Endothelial cell of umbilical vein (primary cell): ENCODE measurements around the gene MPND. TPM values are rescaled to one million over a fixed set of nuclear protein-coding genes. Genes with fewer than 3 reads are reported as not detected.

Experiments used
- BruUV-seq: library from RNA; stranded (reverse); fragments of 400-500 nt; replicated peaks from 2 replicates; lab custom pipeline; 2021; lab: Mats Ljungman, UMichigan
- CTCF ChIA-PET: fragments of 300-600, 350-600 bp; sonication (Branson Sonifier 250); formaldehyde crosslinking; loops from one replicate; lab custom pipeline; 2021; ENCODE audit warnings: antibody characterized with exemption, inconsistent platforms; lab: Charles Lee
- POLR2A ChIA-PET: fragments of 300-600, 350-600 bp; sonication (Branson Sonifier 250); formaldehyde crosslinking; loops from one replicate; lab custom pipeline; 2021; ENCODE audit warnings: antibody characterized with exemption, inconsistent platforms; lab: Charles Lee
- DNase-seq: peaks from one replicate; pipeline ENCODE4 v3.0.0-alpha.2; 2011; ENCODE audit warnings: low read depth, low spot score
- FAIRE-seq: peaks from 2 replicates; lab custom pipeline; 2011; peaks lifted over from hg19 to GRCh38; lab: Jason Lieb, UNC
- H2AFZ ChIP-seq: 2 replicates; pipeline ENCODE4 v1.6.0; 2012; ENCODE audit warnings: low read depth, low read length, control low read depth, inconsistent platforms
- H3K27ac ChIP-seq: 2 replicates; pipeline ENCODE4 v1.5.1; 2011; ENCODE audit warnings: low read depth, mild to moderate bottlenecking, control low read depth, low read length, moderate library complexity; ENCODE audit not compliant: insufficient read depth
- H3K27me3 ChIP-seq, 2 experiments: 2 replicates each; pipeline versions ENCODE4 v1.6.0 to v1.6.1; 2011; ENCODE audit warnings: low read length in 2 of 2, mixed read lengths in 1 of 2; ENCODE audit not compliant: control insufficient read depth in 2 of 2, insufficient read depth in 2 of 2
- H3K36me3 ChIP-seq, 2 experiments: 2 replicates in 1 of 2; 3 replicates in 1 of 2; pipeline ENCODE4 v1.5.1; 2011; ENCODE audit warnings: low read length in 2 of 2, mild to moderate bottlenecking in 1 of 2, moderate library complexity in 1 of 2; ENCODE audit not compliant: control insufficient read depth in 2 of 2, insufficient read depth in 2 of 2; ENCODE audit errors: extremely low read depth in 1 of 2
- H3K4me1 ChIP-seq: 3 replicates; pipeline ENCODE4 v1.5.1; 2011; ENCODE audit warnings: mild to moderate bottlenecking, low read length; ENCODE audit not compliant: control insufficient read depth, insufficient read depth; ENCODE audit errors: extremely low read depth
- H3K4me2 ChIP-seq: 2 replicates; pipeline ENCODE4 v1.6.1; 2011; ENCODE audit warnings: low read length, control low read depth, mixed read lengths; ENCODE audit not compliant: insufficient read depth
- H3K4me3 ChIP-seq, 3 experiments: fragments of 200-600 bp in 1 of 3; sonication (generic), shearing (Covaris generic) in 1 of 3; replicated peaks in 1 of 3; 2 replicates each; pipeline ENCODE4 v1.5.1; 2011 to 2016; ENCODE audit warnings: control low read depth in 3 of 3, low read length in 3 of 3, mild to moderate bottlenecking in 2 of 3, inconsistent platforms in 1 of 3, low read depth in 1 of 3, moderate library complexity in 1 of 3; ENCODE audit not compliant: insufficient read depth in 1 of 3
- H3K79me2 ChIP-seq: 2 replicates; pipeline ENCODE4 v1.6.0; 2012; ENCODE audit warnings: low read length, inconsistent platforms; ENCODE audit not compliant: control insufficient read depth, insufficient read depth
- H3K9ac ChIP-seq: replicated peaks from 2 replicates; pipeline ENCODE3; 2011; ENCODE audit warnings: low read length, control low read depth; ENCODE audit not compliant: insufficient read depth; ENCODE audit errors: extremely low read depth
- H3K9me1 ChIP-seq: replicated peaks from 3 replicates; pipeline ENCODE4 v1.6.0; 2011; ENCODE audit warnings: mild to moderate bottlenecking, low read length; ENCODE audit not compliant: control insufficient read depth, insufficient read depth; ENCODE audit errors: extremely low read depth
- H3K9me3 ChIP-seq: replicated peaks from 2 replicates; pipeline ENCODE4 v1.5.1; 2012; ENCODE audit warnings: low read length, inconsistent platforms; ENCODE audit not compliant: control insufficient read depth, insufficient read depth
- H4K20me1 ChIP-seq: replicated peaks from 2 replicates; pipeline ENCODE3; 2011; ENCODE audit warnings: mild to moderate bottlenecking, low read length; ENCODE audit not compliant: control insufficient read depth, insufficient read depth; ENCODE audit errors: extremely low read depth
- EZH2 ChIP-seq: IDR thresholded peaks from 2 replicates; pipeline ENCODE4 v1.6.1; 2012; ENCODE audit warnings: borderline replicate concordance, low read depth, mild to moderate bottlenecking, moderate library complexity, low read length, inconsistent platforms; ENCODE audit not compliant: severe bottlenecking
- FOS ChIP-seq: IDR thresholded peaks from 2 replicates; pipeline ENCODE4 v1.6.1; 2011; ENCODE audit warnings: mild to moderate bottlenecking, low read length, moderate library complexity, borderline replicate concordance; ENCODE audit not compliant: insufficient read depth
- GATA2 ChIP-seq: IDR thresholded peaks from 2 replicates; pipeline ENCODE4 v1.7.0; 2011; ENCODE audit warnings: low read depth, mild to moderate bottlenecking, moderate library complexity, mixed read lengths, low read length; ENCODE audit not compliant: insufficient read length, insufficient read depth
- JUN ChIP-seq: IDR thresholded peaks from 2 replicates; pipeline ENCODE4 v1.6.1; 2011; ENCODE audit warnings: borderline replicate concordance, low read depth; ENCODE audit not compliant: insufficient read length, insufficient read depth
- MYC ChIP-seq: IDR thresholded peaks from one replicate; pipeline ENCODE4 v1.6.1; 2011; ENCODE audit warnings: mild to moderate bottlenecking, low read depth, low read length
- POLR2A ChIP-seq: IDR thresholded peaks from 2 replicates; pipeline ENCODE4 v1.6.1; 2012; ENCODE audit warnings: low read depth, mild to moderate bottlenecking, control low read depth, low read length
- POLR2AphosphoS5 ChIP-seq: IDR thresholded peaks from 2 replicates; pipeline ENCODE4 v1.6.1; 2012; ENCODE audit warnings: low read depth, mild to moderate bottlenecking, control low read depth, low read length, moderate library complexity; ENCODE audit not compliant: insufficient read depth
- dilution Hi-C: fragments of 300-500 bp; cut with MboI; formaldehyde crosslinking; loops from one replicate; pipeline ENCODE4 v1.15.0; 2019; ENCODE audit warnings: low sequenced_read_pairs; ENCODE audit not compliant: extremely low pct_ligation_motif_present
- intact Hi-C: fragments of 100-400 bp; cut with micrococcal nuclease; formaldehyde crosslinking; loops from one replicate; pipeline ENCODE4 v1.10.0; 2022
- polyA plus RNA-seq, 4 experiments: library from polyadenylated mRNA; depleted of rRNA in 3 of 4; stranded (reverse) in 3 of 4; unstranded in 1 of 4; fragments of >200 nt; gene quantifications; 2 replicates each; pipeline versions ENCODE4 v1.2.1 to v1.2.3, GENCODE V29; 2011 to 2012; ENCODE audit warnings: missing spikeins in 1 of 4
- total RNA-seq: library from RNA; stranded (reverse); gene quantifications from 2 replicates; pipeline ENCODE4 v1.2.3, GENCODE V29; 2021
- TF ChIP-seq, protein P1 (sequence below), 2 donors: IDR thresholded peaks; 1 replicate in 1 of 2; 2 replicates in 1 of 2; pipeline ENCODE4 v1.5.1; 2011; ENCODE audit warnings: low read length in 2 of 2, mild to moderate bottlenecking in 2 of 2, moderate library complexity in 2 of 2, control low read depth in 1 of 2, inconsistent platforms in 1 of 2, low read depth in 1 of 2; ENCODE audit not compliant: insufficient read depth in 1 of 2; ENCODE audit errors: extremely low read depth in 1 of 2
- TF ChIP-seq, protein P2 (sequence below): IDR thresholded peaks from 2 replicates; pipeline ENCODE4 v1.6.1; 2011; ENCODE audit not compliant: insufficient read depth, insufficient read length

The MPND gene
- total and polyA plus RNA-seq, 2 donors (not counting 3 experiments of a cell fraction or from before 2014, with no cell fraction given), result 14.8 to 21.1 TPM

DNA sequence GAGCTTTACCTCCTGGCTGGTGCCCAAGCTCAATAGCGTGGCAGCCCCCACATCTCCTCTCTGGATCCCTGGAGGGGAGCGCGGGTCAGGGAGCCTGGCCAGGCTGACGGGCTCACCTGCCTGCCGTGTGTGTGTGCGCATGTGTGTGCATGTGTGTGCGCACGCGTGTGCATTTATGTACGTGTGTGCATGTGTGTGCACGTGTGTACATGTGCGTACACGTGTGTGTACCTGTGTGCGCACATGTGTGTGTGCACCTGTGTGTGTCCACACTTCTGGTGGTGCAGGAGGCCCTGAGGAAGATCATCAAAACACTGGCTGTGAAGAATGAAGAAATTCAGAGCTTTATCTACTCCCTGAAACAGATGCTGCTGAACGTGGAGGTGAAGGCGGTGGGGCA lies 37.7 kb upstream of the MPND start:
- dilution Hi-C loops (no loop called here), intact Hi-C loops (no loop called here)
- BruUV-seq, result no TSS peak
- no peaks in the 10 kb centered on the region for H3K4me1 ChIP-seq
- ChIA-PET POLR2A (no interaction called here), CTCF (interaction anchor here (1.3 to 1.5 kb wide), 2 partner anchors 27 to 38 kb away, joined by 4 read pairs; no protein-coding TSS in a partner anchor)
- H3K4me3 ChIP-seq, result no peak overlapping the region
- H3K9ac ChIP-seq, result no peak overlapping the region
- no peaks in the 10 kb centered on the region for H3K27me3 ChIP-seq
- H2AFZ ChIP-seq, result no peak overlapping the region
- TF ChIP-seq, protein P1, sequence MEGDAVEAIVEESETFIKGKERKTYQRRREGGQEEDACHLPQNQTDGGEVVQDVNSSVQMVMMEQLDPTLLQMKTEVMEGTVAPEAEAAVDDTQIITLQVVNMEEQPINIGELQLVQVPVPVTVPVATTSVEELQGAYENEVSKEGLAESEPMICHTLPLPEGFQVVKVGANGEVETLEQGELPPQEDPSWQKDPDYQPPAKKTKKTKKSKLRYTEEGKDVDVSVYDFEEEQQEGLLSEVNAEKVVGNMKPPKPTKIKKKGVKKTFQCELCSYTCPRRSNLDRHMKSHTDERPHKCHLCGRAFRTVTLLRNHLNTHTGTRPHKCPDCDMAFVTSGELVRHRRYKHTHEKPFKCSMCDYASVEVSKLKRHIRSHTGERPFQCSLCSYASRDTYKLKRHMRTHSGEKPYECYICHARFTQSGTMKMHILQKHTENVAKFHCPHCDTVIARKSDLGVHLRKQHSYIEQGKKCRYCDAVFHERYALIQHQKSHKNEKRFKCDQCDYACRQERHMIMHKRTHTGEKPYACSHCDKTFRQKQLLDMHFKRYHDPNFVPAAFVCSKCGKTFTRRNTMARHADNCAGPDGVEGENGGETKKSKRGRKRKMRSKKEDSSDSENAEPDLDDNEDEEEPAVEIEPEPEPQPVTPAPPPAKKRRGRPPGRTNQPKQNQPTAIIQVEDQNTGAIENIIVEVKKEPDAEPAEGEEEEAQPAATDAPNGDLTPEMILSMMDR (IDR thresholded peaks at IDR 0.05; ENCODE audit: extremely low read depth in 1 of 2, insufficient read depth in 1 of 2, low read depth in 1 of 2, low read length in 2 of 2), result no peak
- no peak for TF ChIP-seq MYC
- no peak for TF ChIP-seq EZH2
- no peak for TF ChIP-seq GATA2
- TF ChIP-seq, protein P2, sequence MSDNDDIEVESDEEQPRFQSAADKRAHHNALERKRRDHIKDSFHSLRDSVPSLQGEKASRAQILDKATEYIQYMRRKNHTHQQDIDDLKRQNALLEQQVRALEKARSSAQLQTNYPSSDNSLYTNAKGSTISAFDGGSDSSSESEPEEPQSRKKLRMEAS, result no peak
- no peak for TF ChIP-seq FOS
- no peak for TF ChIP-seq JUN
- no peak for TF ChIP-seq POLR2AphosphoS5
- no peak for TF ChIP-seq POLR2A
- no peak overlapping the region for H3K4me2 ChIP-seq
- no peaks in the 10 kb centered on the region for H3K9me3 ChIP-seq
- no peaks in the 10 kb centered on the region for H3K79me2 ChIP-seq
- no peaks in the 10 kb centered on the region for H3K9me1 ChIP-seq
- H3K27ac ChIP-seq, result no peak overlapping the region
- DNase-seq (no peak), FAIRE-seq (no peak)
- H3K36me3 ChIP-seq, result peaks cover 0 to 6% of the 10 kb centered on the region in 2 experiments
- H4K20me1 ChIP-seq, result no peaks in the 10 kb centered on the region
